Measurements from ENCODE around the gene ADCY9. TPM values are rescaled to one million over a fixed set of nuclear protein-coding genes. Genes with fewer than 3 reads are reported as not detected.

ADCY9 gene
- total and polyA plus RNA-seq, 2 experiments from 2014 or later: 7.1 to 28.4 TPM

GRCh38 chr16:4131621-4132020 is 15.4 kb upstream of the ADCY9 start:
- H3K27me3 ChIP-seq: no peaks in the 10 kb centered on the region
- DNase-seq (ENCODE audit: low read depth in 1 of 2, low spot score in 1 of 2): no peak
- no peaks in the 10 kb centered on the region for H3K36me3 ChIP-seq
- H3K9me3 ChIP-seq (ENCODE audit: low read depth): no peaks in the 10 kb centered on the region
- H3K27ac ChIP-seq: no peak overlapping the region
- no peaks in the 10 kb centered on the region for H3K4me1 ChIP-seq (ENCODE audit: low read depth)
- TF ChIP-seq, protein P1, sequence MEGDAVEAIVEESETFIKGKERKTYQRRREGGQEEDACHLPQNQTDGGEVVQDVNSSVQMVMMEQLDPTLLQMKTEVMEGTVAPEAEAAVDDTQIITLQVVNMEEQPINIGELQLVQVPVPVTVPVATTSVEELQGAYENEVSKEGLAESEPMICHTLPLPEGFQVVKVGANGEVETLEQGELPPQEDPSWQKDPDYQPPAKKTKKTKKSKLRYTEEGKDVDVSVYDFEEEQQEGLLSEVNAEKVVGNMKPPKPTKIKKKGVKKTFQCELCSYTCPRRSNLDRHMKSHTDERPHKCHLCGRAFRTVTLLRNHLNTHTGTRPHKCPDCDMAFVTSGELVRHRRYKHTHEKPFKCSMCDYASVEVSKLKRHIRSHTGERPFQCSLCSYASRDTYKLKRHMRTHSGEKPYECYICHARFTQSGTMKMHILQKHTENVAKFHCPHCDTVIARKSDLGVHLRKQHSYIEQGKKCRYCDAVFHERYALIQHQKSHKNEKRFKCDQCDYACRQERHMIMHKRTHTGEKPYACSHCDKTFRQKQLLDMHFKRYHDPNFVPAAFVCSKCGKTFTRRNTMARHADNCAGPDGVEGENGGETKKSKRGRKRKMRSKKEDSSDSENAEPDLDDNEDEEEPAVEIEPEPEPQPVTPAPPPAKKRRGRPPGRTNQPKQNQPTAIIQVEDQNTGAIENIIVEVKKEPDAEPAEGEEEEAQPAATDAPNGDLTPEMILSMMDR (IDR thresholded peaks at IDR 0.05; ENCODE audit: low read depth, low read length): no peak
- H3K4me3 ChIP-seq: no peak overlapping the region

GRCh38 chr16:4124535-4125294 is 8.5 kb upstream of the ADCY9 start:
- Histone ChIP-seq H3K4me3 (no peak overlapping the region), H3K36me3 (no peaks in the 10 kb centered on the region), H3K27ac (no peak overlapping the region), H3K27me3 (no peaks in the 10 kb centered on the region), H3K9me3 (ENCODE audit: low read depth) (no peaks in the 10 kb centered on the region), H3K4me1 (ENCODE audit: low read depth) (no peaks in the 10 kb centered on the region)
- DNase-seq (ENCODE audit: low read depth in 1 of 2, low spot score in 1 of 2): no peak
- TF ChIP-seq, protein P1 (IDR thresholded peaks at IDR 0.05; ENCODE audit: low read depth, low read length): no peak

DNA sequence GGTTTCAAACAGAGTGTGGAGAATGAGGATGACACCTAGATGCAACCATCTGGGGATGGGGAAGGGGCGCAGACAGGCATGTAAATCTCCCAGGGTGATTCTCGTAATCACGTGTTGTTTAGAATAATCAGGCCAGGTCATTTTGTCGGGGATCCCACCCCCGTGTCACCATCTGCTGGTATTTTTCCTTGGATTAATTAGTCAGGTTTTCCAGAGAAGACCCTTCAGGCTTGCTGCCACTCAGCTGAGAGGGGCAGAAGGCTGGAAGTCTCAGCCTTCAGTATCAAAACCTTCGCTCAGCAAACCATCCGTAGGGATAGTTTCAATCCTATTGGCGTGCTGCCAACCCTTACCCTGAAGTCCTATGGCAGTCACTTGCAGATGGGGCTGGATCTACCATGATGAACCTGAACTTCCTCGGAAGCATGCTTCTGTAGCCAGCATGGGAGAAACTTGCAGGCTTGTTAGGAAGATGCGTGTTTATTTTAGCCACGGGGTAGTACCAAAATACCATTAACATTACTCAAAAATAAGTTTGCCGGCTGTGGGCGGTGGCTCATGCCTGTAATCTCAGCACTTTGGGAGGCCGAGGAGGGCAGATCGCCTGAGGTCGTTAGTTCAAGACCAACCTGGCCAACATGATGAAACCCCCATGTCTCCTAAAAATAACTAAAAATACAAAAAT is 7.5 kb upstream of the ADCY9 start:
- no peak for DNase-seq (ENCODE audit: low read depth in 1 of 2, low spot score in 1 of 2)
- TF ChIP-seq, protein P1 (IDR thresholded peaks at IDR 0.05; ENCODE audit: low read depth, low read length): no peak
- Histone ChIP-seq H3K4me3 (no peak overlapping the region), H3K4me1 (ENCODE audit: low read depth) (no peaks in the 10 kb centered on the region), H3K27me3 (no peaks in the 10 kb centered on the region), H3K9me3 (ENCODE audit: low read depth) (no peaks in the 10 kb centered on the region), H3K36me3 (no peaks in the 10 kb centered on the region), H3K27ac (no peak overlapping the region)

GRCh38 chr16:4120176-4120575 is 3.9 kb upstream of the ADCY9 start:
- TF ChIP-seq, protein P1 (IDR thresholded peaks at IDR 0.05; ENCODE audit: low read depth, low read length): no peak
- H3K36me3 ChIP-seq: no peaks in the 10 kb centered on the region
- H3K4me3 ChIP-seq: no peak overlapping the region
- DNase-seq (ENCODE audit: low read depth in 1 of 2, low spot score in 1 of 2): no peak
- H3K27ac ChIP-seq: no peak overlapping the region
- H3K9me3 ChIP-seq (ENCODE audit: low read depth): no peaks in the 10 kb centered on the region
- H3K27me3 ChIP-seq: no peaks in the 10 kb centered on the region
- peaks cover 4% of the 10 kb centered on the region for H3K4me1 ChIP-seq (ENCODE audit: low read depth)

- TF ChIP-seq, protein P1 (IDR thresholded peaks at IDR 0.05; ENCODE audit: low read depth, low read length): no peak
- no peak overlapping the region for H3K27ac ChIP-seq
- no peaks in the 10 kb centered on the region for H3K36me3 ChIP-seq
- DNase-seq (ENCODE audit: low read depth in 1 of 2, low spot score in 1 of 2): no peak
- no peaks in the 10 kb centered on the region for H3K9me3 ChIP-seq (ENCODE audit: low read depth)
- peaks cover 18% of the 10 kb centered on the region for H3K4me1 ChIP-seq (ENCODE audit: low read depth)
- no peak overlapping the region for H3K4me3 ChIP-seq
- no peaks in the 10 kb centered on the region for H3K27me3 ChIP-seq
These were observed 972 bp upstream of the ADCY9 start for GRCh38 chr16:4117250-4117578.
